Measurements from ENCODE around the gene PAPLN. TPM values are rescaled to one million over a fixed set of nuclear protein-coding genes. Genes with fewer than 3 reads are reported as not detected.
"Not testable (repeated sequence)": the region's sequence is repeated elsewhere in the genome, so short reads cannot be mapped to it uniquely, and the experiment has no call there.

The PAPLN gene
- polyA plus RNA-seq, 1 donor (not counting 4 experiments of a cell fraction or from before 2014, with no cell fraction given), result 8.2 TPM

- Histone ChIP-seq H4K20me1 (ENCODE audit: control insufficient read depth, extremely low read depth, insufficient read depth, low read length) (no peaks in the 10 kb centered on the region), H3K9me3 (ENCODE audit: control insufficient read depth, low read depth, low read length) (no peaks in the 10 kb centered on the region), H3K4me3 (ENCODE audit: control insufficient read depth in 2 of 3, extremely low read depth in 1 of 3, insufficient read depth in 2 of 3, low read depth in 1 of 3, low read length in 3 of 3) (no peak overlapping the region), H3K36me3 (ENCODE audit: control insufficient read depth in 2 of 2, extremely low read depth in 1 of 2, insufficient read depth in 2 of 2, low read length in 2 of 2) (peaks cover 0 to 2% of the 10 kb centered on the region in 2 experiments), H3K9me1 (ENCODE audit: control insufficient read depth, extremely low read depth, insufficient read depth, low read length) (no peaks in the 10 kb centered on the region), H3K27me3 (ENCODE audit: control insufficient read depth, extremely low read depth, insufficient read depth, low read length) (no peaks in the 10 kb centered on the region), H2AFZ (ENCODE audit: control insufficient read depth, low read length) (no peak overlapping the region), H3K4me1 (ENCODE audit: control insufficient read depth, extremely low read depth, insufficient read depth, low read length) (no peaks in the 10 kb centered on the region), H3K27ac (ENCODE audit: control insufficient read depth, insufficient read depth, low read length) (no peak overlapping the region), H3K4me2 (ENCODE audit: control insufficient read depth, extremely low read depth, insufficient read depth, low read depth, low read length) (no peak overlapping the region), H3K9ac (ENCODE audit: control insufficient read depth, extremely low read depth, insufficient read depth, low read length) (no peak overlapping the region), H3K79me2 (ENCODE audit: control insufficient read depth, insufficient read depth, low read length) (no peaks in the 10 kb centered on the region)
- TF ChIP-seq CTCF (optimal IDR thresholded peaks at IDR 0.05 in 1 of 3, IDR thresholded peaks at IDR 0.05 in 1 of 3, conservative IDR thresholded peaks at IDR 0.05 in 1 of 3; ENCODE audit: extremely low read depth in 1 of 3, insufficient read depth in 2 of 3, low read length in 3 of 3) (no peak), EZH2 (IDR thresholded peaks at IDR 0.05; ENCODE audit: low read length) (no peak)
- dilution Hi-C loops (cut with MboI; ENCODE audit: extremely low pct_ligation_motif_present, low sequenced_read_pairs), result no loop called here
- FAIRE-seq (no peak), DNase-seq (ENCODE audit: low read depth, low spot score) (no peak)
Observed at GRCh38 chr14:73307261-73307660, 70.0 kb downstream of the PAPLN start.

GRCh38 chr14:73309207-73309606, 71.9 kb downstream of the PAPLN start:
- H3K27me3 ChIP-seq (ENCODE audit: control insufficient read depth, extremely low read depth, insufficient read depth, low read length); H3K9me3 ChIP-seq (ENCODE audit: control insufficient read depth, low read depth, low read length); H3K9ac ChIP-seq (ENCODE audit: control insufficient read depth, extremely low read depth, insufficient read depth, low read length); H3K4me1 ChIP-seq (ENCODE audit: control insufficient read depth, extremely low read depth, insufficient read depth, low read length); FAIRE-seq; H3K4me3 ChIP-seq (ENCODE audit: control insufficient read depth in 2 of 3, extremely low read depth in 1 of 3, insufficient read depth in 2 of 3, low read depth in 1 of 3, low read length in 3 of 3); dilution Hi-C loops (cut with MboI; ENCODE audit: extremely low pct_ligation_motif_present, low sequenced_read_pairs); H3K36me3 ChIP-seq (ENCODE audit: control insufficient read depth in 2 of 2, extremely low read depth in 1 of 2, insufficient read depth in 2 of 2, low read length in 2 of 2); H2AFZ ChIP-seq (ENCODE audit: control insufficient read depth, low read length); DNase-seq (ENCODE audit: low read depth, low spot score); H3K4me2 ChIP-seq (ENCODE audit: control insufficient read depth, extremely low read depth, insufficient read depth, low read depth, low read length); H3K79me2 ChIP-seq (ENCODE audit: control insufficient read depth, insufficient read depth, low read length); H3K27ac ChIP-seq (ENCODE audit: control insufficient read depth, insufficient read depth, low read length); H3K9me1 ChIP-seq (ENCODE audit: control insufficient read depth, extremely low read depth, insufficient read depth, low read length); H4K20me1 ChIP-seq (ENCODE audit: control insufficient read depth, extremely low read depth, insufficient read depth, low read length): not testable (repeated sequence)

- Histone ChIP-seq H3K9ac (ENCODE audit: control insufficient read depth, extremely low read depth, insufficient read depth, low read length) (no peak overlapping the region), H3K4me2 (ENCODE audit: control insufficient read depth, extremely low read depth, insufficient read depth, low read depth, low read length) (no peak overlapping the region), H3K27me3 (ENCODE audit: control insufficient read depth, extremely low read depth, insufficient read depth, low read length) (no peaks in the 10 kb centered on the region), H3K9me3 (ENCODE audit: control insufficient read depth, low read depth, low read length) (no peaks in the 10 kb centered on the region), H3K36me3 (ENCODE audit: control insufficient read depth in 2 of 2, extremely low read depth in 1 of 2, insufficient read depth in 2 of 2, low read length in 2 of 2) (no peaks in the 10 kb centered on the region), H3K79me2 (ENCODE audit: control insufficient read depth, insufficient read depth, low read length) (no peaks in the 10 kb centered on the region), H3K9me1 (ENCODE audit: control insufficient read depth, extremely low read depth, insufficient read depth, low read length) (no peaks in the 10 kb centered on the region), H3K27ac (ENCODE audit: control insufficient read depth, insufficient read depth, low read length) (no peak overlapping the region), H3K4me1 (ENCODE audit: control insufficient read depth, extremely low read depth, insufficient read depth, low read length) (no peaks in the 10 kb centered on the region), H3K4me3 (ENCODE audit: control insufficient read depth in 2 of 3, extremely low read depth in 1 of 3, insufficient read depth in 2 of 3, low read depth in 1 of 3, low read length in 3 of 3) (no peak overlapping the region), H2AFZ (ENCODE audit: control insufficient read depth, low read length) (no peak overlapping the region), H4K20me1 (ENCODE audit: control insufficient read depth, extremely low read depth, insufficient read depth, low read length) (no peaks in the 10 kb centered on the region)
- FAIRE-seq, result no peak
- DNase-seq (ENCODE audit: low read depth, low spot score), result no peak
- dilution Hi-C loops (cut with MboI; ENCODE audit: extremely low pct_ligation_motif_present, low sequenced_read_pairs), result no loop called here
- TF ChIP-seq CTCF (optimal IDR thresholded peaks at IDR 0.05 in 1 of 3, IDR thresholded peaks at IDR 0.05 in 1 of 3, conservative IDR thresholded peaks at IDR 0.05 in 1 of 3; ENCODE audit: extremely low read depth in 1 of 3, insufficient read depth in 2 of 3, low read length in 3 of 3) (no peak), EZH2 (IDR thresholded peaks at IDR 0.05; ENCODE audit: low read length) (no peak)
Observed at GRCh38 chr14:73311708-73312030, 74.4 kb downstream of the PAPLN start.
